NCI-H1048 (cell line): ENCODE data around the gene XPO5.
A peak's percentile ranks its signal among the peaks of the same experiment; 100 is the strongest.
"Not testable (repeated sequence)": the region's sequence is repeated elsewhere in the genome, so short reads cannot be mapped to it uniquely, and the experiment has no call there.

ENCODE experiments used
- DNase-seq: peaks from one replicate; lab custom pipeline; 2025; lab: John Stamatoyannopoulos, UW

XPO5 gene

GRCh38 chr6:43575772-43576551 lies at the start of gene XPO5, which contains the start of gene POLH:
Gene XPO5, minus strand, starts transcription at chr6:43576038. Its CDS starts 174 bp downstream, at chr6:43575864.
Gene POLH, plus strand, starts transcription at chr6:43576185. Its CDS starts 6,135 bp downstream, at chr6:43582320.
- DNase-seq, result peak; percentile 88

GRCh38 chr6:43625393-43625992 lies 49.7 kb upstream of the XPO5 start:
- no peak for DNase-seq

GRCh38 chr6:43624786-43625288 lies 49.0 kb upstream of the XPO5 start:
- DNase-seq, result no peak

GRCh38 chr6:43623880-43624785 lies 48.3 kb upstream of the XPO5 start:
- no peak for DNase-seq

GRCh38 chr6:43622541-43622940 lies 46.7 kb upstream of the XPO5 start:
- DNase-seq, result no peak

- DNase-seq, result no peak
These were observed 46.0 kb upstream of the XPO5 start for GRCh38 chr6:43621836-43622180.

GRCh38 chr6:43621078-43621835 lies 45.4 kb upstream of the XPO5 start:
- DNase-seq, result no peak

GRCh38 chr6:43616725-43617472 lies 41.1 kb upstream of the XPO5 start:
- DNase-seq, result no peak

GRCh38 chr6:43614396-43614730 lies 38.5 kb upstream of the XPO5 start:
- DNase-seq, result no peak

- no peak for DNase-seq
These were observed 38.0 kb upstream of the XPO5 start for GRCh38 chr6:43613721-43614395.

- no peak for DNase-seq
These were observed 34.6 kb upstream of the XPO5 start for GRCh38 chr6:43610431-43610830.

- DNase-seq, result no peak
These were observed 33.6 kb upstream of the XPO5 start for GRCh38 chr6:43609402-43609801.

- no peak for DNase-seq
These were observed 33.0 kb upstream of the XPO5 start for GRCh38 chr6:43608807-43609206.

- DNase-seq, result peak; percentile 71
These were observed 32.5 kb upstream of the XPO5 start for GRCh38 chr6:43608310-43608763.

- no peak for DNase-seq
These were observed 30.2 kb upstream of the XPO5 start for GRCh38 chr6:43606019-43606418.

- DNase-seq, result no peak
These were observed 28.3 kb upstream of the XPO5 start for GRCh38 chr6:43604174-43604573.

GRCh38 chr6:43600595-43600994 lies 24.8 kb upstream of the XPO5 start:
- no peak for DNase-seq

GRCh38 chr6:43593938-43594337 lies 18.1 kb upstream of the XPO5 start:
- no peak for DNase-seq

- not testable (repeated sequence) for DNase-seq
These were observed 13.7 kb upstream of the XPO5 start for GRCh38 chr6:43589564-43589963.

- DNase-seq, result no peak
These were observed 12.4 kb upstream of the XPO5 start for GRCh38 chr6:43588194-43588593.
